HG03039 (cell line): ENCODE data around the gene CHRNB2.
"Not testable (repeated sequence)": the region's sequence is repeated elsewhere in the genome, so short reads cannot be mapped to it uniquely, and the experiment has no call there.

Experiments used
- ATAC-seq: cut with Tn5 transposase; IDR thresholded peaks from one replicate; pipeline ENCODE4 v1.9.1; 2021; ENCODE audit warnings: mild to moderate bottlenecking, moderate library complexity; ENCODE audit not compliant: unreplicated experiment

The CHRNB2 gene

GRCh38 chr1:154567386-154568156 is at the start of gene CHRNB2:
Gene CHRNB2 (plus strand): TSS chr1:154567778. CDS start chr1:154568045, 267 bp downstream.
- ATAC-seq = no peak

GRCh38 chr1:154519591-154519991 is 48.0 kb upstream of the CHRNB2 start:
- no peak for ATAC-seq

GRCh38 chr1:154520333-154520732 is 47.2 kb upstream of the CHRNB2 start:
- ATAC-seq = no peak

GRCh38 chr1:154521695-154522094 is 45.9 kb upstream of the CHRNB2 start:
- ATAC-seq = no peak

- no peak for ATAC-seq
Measured at GRCh38 chr1:154524881-154525280, 42.7 kb upstream of the CHRNB2 start.

GRCh38 chr1:154527192-154527591 is 40.4 kb upstream of the CHRNB2 start:
- no peak for ATAC-seq

- no peak for ATAC-seq
Measured at GRCh38 chr1:154529308-154529707, 38.3 kb upstream of the CHRNB2 start.

- ATAC-seq = not testable (repeated sequence)
Measured at GRCh38 chr1:154531950-154532349, 35.6 kb upstream of the CHRNB2 start.

GRCh38 chr1:154533952-154534844 is 33.4 kb upstream of the CHRNB2 start:
- no peak for ATAC-seq

- no peak for ATAC-seq
Measured at GRCh38 chr1:154536570-154536969, 31.0 kb upstream of the CHRNB2 start.

- ATAC-seq = no peak
Measured at GRCh38 chr1:154539486-154540483, 27.8 kb upstream of the CHRNB2 start.

GRCh38 chr1:154541231-154541630 is 26.3 kb upstream of the CHRNB2 start:
- no peak for ATAC-seq

- no peak for ATAC-seq
Measured at GRCh38 chr1:154546264-154547063, 21.1 kb upstream of the CHRNB2 start.

GRCh38 chr1:154547105-154547732 is 20.4 kb upstream of the CHRNB2 start:
- ATAC-seq = no peak

- no peak for ATAC-seq
Measured at GRCh38 chr1:154548028-154548427, 19.6 kb upstream of the CHRNB2 start.

GRCh38 chr1:154549202-154549770 is 18.3 kb upstream of the CHRNB2 start:
- ATAC-seq = no peak

GRCh38 chr1:154550070-154550469 is 17.5 kb upstream of the CHRNB2 start:
- ATAC-seq = no peak

GRCh38 chr1:154550657-154551056 is 16.9 kb upstream of the CHRNB2 start:
- ATAC-seq = no peak

- no peak for ATAC-seq
Measured at GRCh38 chr1:154551474-154551873, 16.1 kb upstream of the CHRNB2 start.
